ENCODE data around the gene BHLHE40. TPM values are rescaled to one million over a fixed set of nuclear protein-coding genes. Genes with fewer than 3 reads are reported as not detected.

BHLHE40 gene
- total and polyA plus RNA-seq, 2 of the 8 experiments (the other 6 are each of a cell fraction or from before 2014, with no cell fraction given) = 1.5 to 2.2 TPM

GRCh38 chr3:4999531-5000184 lies 20.4 kb downstream of the BHLHE40 start:
- Histone ChIP-seq H3K4me3 (ENCODE audit: extremely low read depth in 1 of 4, insufficient read depth in 2 of 4, low read depth in 3 of 4, low read length in 4 of 4) (no peak overlapping the region), H4K8ac (ENCODE audit: extremely low read depth, insufficient read depth, low read length) (no peak overlapping the region), H3K27ac (ENCODE audit: low read depth, low read length) (no peak overlapping the region), H3K4me2 (ENCODE audit: insufficient read depth in 1 of 2, low read depth in 2 of 2, low read length in 2 of 2) (no peak overlapping the region), H4K91ac (replicated peaks; ENCODE audit: insufficient read length, low read length) (no peak overlapping the region), H3K23ac (ENCODE audit: insufficient read length) (no peak overlapping the region), H3K36me3 (ENCODE audit: control insufficient read depth in 2 of 4, insufficient read depth in 4 of 4, low read length in 3 of 4) (no peaks in the 10 kb centered on the region), H3K4ac (replicated peaks; ENCODE audit: insufficient read length, low read depth, low read length) (no peak overlapping the region), H2AFZ (ENCODE audit: low read length) (no peak overlapping the region), H3K27me3 (replicated peaks in 1 of 4; ENCODE audit: control insufficient read depth in 3 of 4, extremely low read depth in 1 of 4, insufficient read depth in 3 of 4, low read length in 3 of 4) (no peaks in the 10 kb centered on the region; a peak in 1 of 7 replicates), H3K4me1 (replicated peaks in 1 of 4; ENCODE audit: control insufficient read depth in 3 of 4, insufficient read depth in 4 of 4, low read length in 3 of 4) (peaks cover 0 to 3% (median 1%) of the 10 kb centered on the region in 4 experiments; a peak in 5 of 7 replicates), H4K20me1 (replicated peaks in 1 of 2; ENCODE audit: control insufficient read depth in 1 of 2, insufficient read depth in 2 of 2, low read length in 2 of 2) (no peaks in the 10 kb centered on the region), H3K56ac (replicated peaks; ENCODE audit: insufficient read length, low read depth, low read length) (no peak overlapping the region), H2BK15ac (ENCODE audit: low read length) (no peak overlapping the region), H3K79me2 (ENCODE audit: control insufficient read depth in 1 of 2, insufficient read depth in 2 of 2, low read length in 2 of 2) (no peaks in the 10 kb centered on the region), H4K5ac (ENCODE audit: insufficient read length, low read depth, low read length) (no peak overlapping the region), H3K14ac (ENCODE audit: insufficient read length) (no peak overlapping the region), H3K9ac (replicated peaks in 1 of 4; ENCODE audit: extremely low read depth in 1 of 4, low read depth in 3 of 4, low read length in 3 of 4) (no peak overlapping the region), H3K79me1 (ENCODE audit: low read depth, low read length) (no peaks in the 10 kb centered on the region), H2BK12ac (ENCODE audit: low read depth, low read length) (no peak overlapping the region), H3K9me3 (ENCODE audit: insufficient read depth in 2 of 2, low read depth in 1 of 2, low read length in 1 of 2) (no peaks in the 10 kb centered on the region), H2AK5ac (ENCODE audit: low read depth, low read length) (no peak overlapping the region), H2BK20ac (ENCODE audit: low read length) (no peak overlapping the region), H2BK120ac (replicated peaks; ENCODE audit: low read depth, low read length) (no peak overlapping the region), H2BK5ac (ENCODE audit: low read depth, low read length) (no peak overlapping the region), H3K18ac (ENCODE audit: extremely low read depth, low read length) (no peak overlapping the region), H3K23me2 (ENCODE audit: low read depth, low read length) (no peaks in the 10 kb centered on the region)
- CTCF ChIA-PET (ENCODE audit: partially characterized antibody) = interaction anchor here (1.2 to 2.4 kb wide), 6 partner anchors 13 to 288 kb away, joined by 3 to 11 read pairs (median 5); partner anchors contain the start of gene BHLHE40
- WGBS, 2 experiments (ENCODE audit: extremely low coverage in 1 of 2, insufficient coverage in 1 of 2, insufficient read length in 1 of 2, insufficient replicate concordance in 2 of 2, low coverage in 1 of 2, low lambda C conversion rate in 2 of 2, missing lambda C conversion rate in 1 of 2) = 75% methylated on average over 6 of the region's 6 CpGs; no CpG with 5 or more reads in 1 of the 2 experiments
- no peak for FAIRE-seq
- TF ChIP-seq MAFK (IDR thresholded peaks at IDR 0.05; ENCODE audit: low read depth, low read length) (no peak), RBBP5 (IDR thresholded peaks at IDR 0.05; ENCODE audit: borderline replicate concordance, low read depth, low read length) (no peak), ZNF274 (IDR thresholded peaks at IDR 0.05; ENCODE audit: borderline replicate concordance, extremely low read depth, low read length) (no peak), NANOG (IDR thresholded peaks at IDR 0.05; ENCODE audit: insufficient read depth, low read depth, low read length, poor library complexity, severe bottlenecking) (no peak), USF2 (IDR thresholded peaks at IDR 0.05; ENCODE audit: low read length) (no peak), EZH2 (IDR thresholded peaks at IDR 0.05; ENCODE audit: low read depth, low read length, severe bottlenecking) (no peak)
- POLR2A ChIA-PET (ENCODE audit: partially characterized antibody) = interaction anchor here (0.6 to 1.5 kb wide), 3 partner anchors 21 to 197 kb away, joined by 3 read pairs; no protein-coding TSS in a partner anchor
- no peak for DNase-seq (ENCODE audit: low read depth in 1 of 2, low spot score in 2 of 2)
